CD4-positive, alpha-beta T cell treated with Interleukin-4 for 4 hours (primary cell): Measurements from ENCODE around the gene PTPRS.

Experiments used
- DNase-seq: peaks from one replicate; pipeline ENCODE4 v3.0.0-alpha.2; 2020

PTPRS gene

GRCh38 chr19:5304486-5304885 lies 36.1 kb downstream of the PTPRS start:
- no peak for DNase-seq

- DNase-seq = no peak
These were observed 37.4 kb downstream of the PTPRS start for GRCh38 chr19:5303208-5303607.

GRCh38 chr19:5302396-5302795 lies 38.2 kb downstream of the PTPRS start:
- DNase-seq = no peak

GRCh38 chr19:5299137-5299536 lies 41.5 kb downstream of the PTPRS start:
- no peak for DNase-seq

- no peak for DNase-seq
These were observed 42.1 kb downstream of the PTPRS start for GRCh38 chr19:5298471-5298901.

- no peak for DNase-seq
These were observed 43.3 kb downstream of the PTPRS start for GRCh38 chr19:5297272-5297669.

- DNase-seq = no peak
These were observed 43.9 kb downstream of the PTPRS start for GRCh38 chr19:5296457-5297271.

- DNase-seq = no peak
These were observed 44.6 kb downstream of the PTPRS start for GRCh38 chr19:5296021-5296420.

- no peak for DNase-seq
These were observed 46.0 kb downstream of the PTPRS start for GRCh38 chr19:5294403-5295160.

- DNase-seq = no peak
These were observed 46.8 kb downstream of the PTPRS start for GRCh38 chr19:5293612-5294378.

- peak; percentile 1 for DNase-seq
These were observed 47.6 kb downstream of the PTPRS start for GRCh38 chr19:5292822-5293611.

GRCh38 chr19:5292453-5292821 lies 48.2 kb downstream of the PTPRS start:
- DNase-seq = peak; percentile 2

- no peak for DNase-seq
These were observed 48.9 kb downstream of the PTPRS start for GRCh38 chr19:5291588-5292193.
